ENCODE results near the gene GNG7.
"Not testable (repeated sequence)": the region's sequence is repeated elsewhere in the genome, so short reads cannot be mapped to it uniquely, and the experiment has no call there.

GNG7 gene

DNA sequence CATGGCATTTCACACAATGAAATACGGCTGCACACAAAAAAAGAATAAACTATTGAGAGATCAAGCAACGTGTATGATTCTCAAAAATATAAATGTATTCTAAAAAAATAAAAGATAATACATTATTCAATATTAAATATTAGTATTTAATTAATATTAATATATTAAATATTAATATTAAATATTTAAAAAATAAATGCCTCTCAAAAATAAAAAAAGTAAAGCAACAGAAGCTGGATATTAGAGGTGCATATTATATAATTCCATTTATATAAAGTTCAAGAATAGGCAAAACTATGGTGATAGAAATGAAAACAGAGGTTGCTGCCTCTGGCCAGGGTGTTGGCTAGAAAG is 169.4 kb downstream of the GNG7 start:
- Histone ChIP-seq H2AFZ (ENCODE audit: low read length) (no peak overlapping the region), H3K9me2 (replicated peaks; ENCODE audit: insufficient read depth, low read length) (no peaks in the 10 kb centered on the region), H4K20me1 (ENCODE audit: insufficient read depth, low read length) (no peaks in the 10 kb centered on the region), H3K27ac (ENCODE audit: low read length) (no peak overlapping the region), H3K9ac (ENCODE audit: low read length) (no peak overlapping the region), H3K4me3 (ENCODE audit: low read length) (no peak overlapping the region), H3K4me1 (ENCODE audit: low read length) (peaks cover 6% of the 10 kb centered on the region), H3K9me3 (replicated peaks; ENCODE audit: insufficient read depth, low read length) (no peaks in the 10 kb centered on the region), H3K36me3 (replicated peaks; ENCODE audit: insufficient read depth, low read length) (no peaks in the 10 kb centered on the region), H3K27me3 (replicated peaks; ENCODE audit: insufficient read depth, low read length) (no peaks in the 10 kb centered on the region), H3K4me2 (ENCODE audit: low read depth, low read length) (no peak overlapping the region), H3F3A (ENCODE audit: insufficient read depth, low read length) (no peaks in the 10 kb centered on the region; the same call in 1 of the 2 replicates), H3K79me2 (ENCODE audit: low read length) (no peaks in the 10 kb centered on the region)
- no peak for DNase-seq
- TF ChIP-seq, protein P1, sequence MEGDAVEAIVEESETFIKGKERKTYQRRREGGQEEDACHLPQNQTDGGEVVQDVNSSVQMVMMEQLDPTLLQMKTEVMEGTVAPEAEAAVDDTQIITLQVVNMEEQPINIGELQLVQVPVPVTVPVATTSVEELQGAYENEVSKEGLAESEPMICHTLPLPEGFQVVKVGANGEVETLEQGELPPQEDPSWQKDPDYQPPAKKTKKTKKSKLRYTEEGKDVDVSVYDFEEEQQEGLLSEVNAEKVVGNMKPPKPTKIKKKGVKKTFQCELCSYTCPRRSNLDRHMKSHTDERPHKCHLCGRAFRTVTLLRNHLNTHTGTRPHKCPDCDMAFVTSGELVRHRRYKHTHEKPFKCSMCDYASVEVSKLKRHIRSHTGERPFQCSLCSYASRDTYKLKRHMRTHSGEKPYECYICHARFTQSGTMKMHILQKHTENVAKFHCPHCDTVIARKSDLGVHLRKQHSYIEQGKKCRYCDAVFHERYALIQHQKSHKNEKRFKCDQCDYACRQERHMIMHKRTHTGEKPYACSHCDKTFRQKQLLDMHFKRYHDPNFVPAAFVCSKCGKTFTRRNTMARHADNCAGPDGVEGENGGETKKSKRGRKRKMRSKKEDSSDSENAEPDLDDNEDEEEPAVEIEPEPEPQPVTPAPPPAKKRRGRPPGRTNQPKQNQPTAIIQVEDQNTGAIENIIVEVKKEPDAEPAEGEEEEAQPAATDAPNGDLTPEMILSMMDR (IDR thresholded peaks at IDR 0.05; ENCODE audit: low read length): no peak
- TF ChIP-seq EZH2phosphoT487 (IDR thresholded peaks at IDR 0.05; ENCODE audit: low read length) (no peak), EZH2 (optimal IDR thresholded peaks at IDR 0.05; ENCODE audit: low read depth, low read length) (no peak)

DNA sequence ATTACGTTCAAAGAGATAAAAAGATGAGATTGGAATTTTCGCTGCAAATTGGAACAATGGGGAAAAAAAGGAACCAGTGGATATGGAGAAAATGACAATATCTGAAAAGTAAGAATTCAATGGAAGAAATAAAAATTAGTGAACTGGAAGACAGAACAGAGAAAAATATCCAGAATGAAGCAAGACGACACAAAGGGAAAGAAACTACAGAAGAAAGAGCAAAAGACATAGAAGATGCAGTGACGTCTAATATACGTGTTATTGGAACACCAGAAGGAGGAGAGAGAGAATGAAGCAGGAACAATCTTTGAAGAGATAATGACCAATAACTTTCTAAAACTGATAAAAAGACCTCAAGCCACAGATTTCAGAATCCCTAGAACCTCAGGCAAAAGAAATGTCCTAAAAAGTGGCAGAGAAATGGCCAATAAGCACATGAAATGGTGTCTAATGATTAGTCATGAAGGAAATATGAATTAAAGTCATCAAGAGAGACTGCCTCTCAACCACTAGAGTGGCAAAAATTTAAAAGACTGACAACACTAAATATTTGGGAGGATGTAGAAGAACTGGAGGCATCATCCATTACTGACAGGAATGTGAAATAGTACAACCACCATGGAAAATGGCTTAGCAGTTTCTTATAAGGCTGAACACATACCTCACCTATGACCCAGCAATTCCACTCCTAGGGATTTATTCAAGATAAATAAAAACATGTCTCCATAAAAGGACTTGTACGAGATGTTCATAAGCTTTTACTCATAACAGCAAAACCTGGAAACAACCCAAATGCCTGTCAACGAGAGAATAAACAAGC is 170.0 kb downstream of the GNG7 start:
- TF ChIP-seq EZH2phosphoT487 (IDR thresholded peaks at IDR 0.05; ENCODE audit: low read length): no peak
- TF ChIP-seq EZH2 (optimal IDR thresholded peaks at IDR 0.05; ENCODE audit: low read depth, low read length): no peak
- TF ChIP-seq, protein P1 (IDR thresholded peaks at IDR 0.05; ENCODE audit: low read length): no peak
- Histone ChIP-seq H3K27me3 (replicated peaks; ENCODE audit: insufficient read depth, low read length) (no peaks in the 10 kb centered on the region), H3K9ac (ENCODE audit: low read length) (no peak overlapping the region), H3F3A (ENCODE audit: insufficient read depth, low read length) (no peaks in the 10 kb centered on the region; the same call in 1 of the 2 replicates), H3K4me2 (ENCODE audit: low read depth, low read length) (no peak overlapping the region), H3K79me2 (ENCODE audit: low read length) (no peaks in the 10 kb centered on the region), H3K9me2 (replicated peaks; ENCODE audit: insufficient read depth, low read length) (no peaks in the 10 kb centered on the region), H3K4me1 (ENCODE audit: low read length) (peaks cover 6% of the 10 kb centered on the region), H2AFZ (ENCODE audit: low read length) (no peak overlapping the region), H3K9me3 (replicated peaks; ENCODE audit: insufficient read depth, low read length) (no peaks in the 10 kb centered on the region), H4K20me1 (ENCODE audit: insufficient read depth, low read length) (no peaks in the 10 kb centered on the region), H3K36me3 (replicated peaks; ENCODE audit: insufficient read depth, low read length) (no peaks in the 10 kb centered on the region), H3K27ac (ENCODE audit: low read length) (no peak overlapping the region), H3K4me3 (ENCODE audit: low read length) (no peak overlapping the region)
- no peak for DNase-seq

DNA sequence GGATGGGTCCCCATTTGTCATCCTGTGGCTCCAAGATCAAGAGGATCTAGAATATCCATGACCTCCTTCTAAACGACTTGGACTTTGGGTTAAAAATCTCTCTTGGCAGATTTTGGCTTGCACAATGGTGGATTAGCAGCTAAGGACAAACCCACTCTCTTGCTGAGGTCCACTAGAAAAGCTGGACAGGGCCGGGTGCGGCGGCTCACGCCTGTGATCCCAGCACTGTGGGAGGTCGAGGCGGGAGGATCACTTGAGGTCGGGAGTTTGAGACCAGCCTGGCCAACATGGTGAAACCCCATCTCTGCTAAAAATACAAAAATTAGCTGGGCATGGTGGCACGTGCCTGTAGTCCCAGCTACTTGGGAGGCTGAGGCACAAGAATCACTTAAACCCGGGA is 172.6 kb downstream of the GNG7 start:
- H3K9me2 ChIP-seq (replicated peaks; ENCODE audit: insufficient read depth, low read length); H3K79me2 ChIP-seq (ENCODE audit: low read length); H2AFZ ChIP-seq (ENCODE audit: low read length); H3K27me3 ChIP-seq (replicated peaks; ENCODE audit: insufficient read depth, low read length); H4K20me1 ChIP-seq (ENCODE audit: insufficient read depth, low read length); H3K4me1 ChIP-seq (ENCODE audit: low read length); DNase-seq; H3K4me2 ChIP-seq (ENCODE audit: low read depth, low read length); H3K36me3 ChIP-seq (replicated peaks; ENCODE audit: insufficient read depth, low read length); H3K4me3 ChIP-seq (ENCODE audit: low read length); H3K27ac ChIP-seq (ENCODE audit: low read length); H3K9me3 ChIP-seq (replicated peaks; ENCODE audit: insufficient read depth, low read length); H3K9ac ChIP-seq (ENCODE audit: low read length); H3F3A ChIP-seq (ENCODE audit: insufficient read depth, low read length): not testable (repeated sequence)

DNA sequence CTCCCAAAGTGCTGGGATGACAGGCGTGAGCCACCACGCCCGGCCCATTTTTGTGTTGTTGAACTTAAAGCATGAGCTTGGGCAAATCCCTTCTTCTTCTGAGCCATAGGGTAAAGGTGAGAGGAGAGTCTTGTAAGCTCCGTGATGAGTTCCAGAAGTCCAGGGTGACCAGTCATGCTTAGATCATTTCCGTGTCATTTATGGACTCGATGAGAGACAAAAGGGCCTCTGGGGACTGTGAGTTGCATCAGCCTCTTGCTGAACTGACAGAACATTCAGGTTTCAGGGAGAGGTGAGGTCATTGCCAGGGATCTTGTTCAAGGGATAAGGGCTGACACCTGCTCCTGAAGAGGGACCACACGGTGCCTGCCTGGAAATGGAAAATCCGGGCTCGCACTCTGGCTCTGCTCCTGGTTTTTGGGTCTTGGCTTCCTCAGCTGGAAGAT is 173.0 kb downstream of the GNG7 start:
- Histone ChIP-seq H3K27me3 (replicated peaks; ENCODE audit: insufficient read depth, low read length) (no peaks in the 10 kb centered on the region), H4K20me1 (ENCODE audit: insufficient read depth, low read length) (no peaks in the 10 kb centered on the region), H3K4me1 (ENCODE audit: low read length) (peaks cover 6% of the 10 kb centered on the region), H2AFZ (ENCODE audit: low read length) (no peak overlapping the region), H3K9ac (ENCODE audit: low read length) (no peak overlapping the region), H3K27ac (ENCODE audit: low read length) (no peak overlapping the region), H3K36me3 (replicated peaks; ENCODE audit: insufficient read depth, low read length) (no peaks in the 10 kb centered on the region), H3K4me2 (ENCODE audit: low read depth, low read length) (no peak overlapping the region), H3K79me2 (ENCODE audit: low read length) (no peaks in the 10 kb centered on the region), H3K4me3 (ENCODE audit: low read length) (no peak overlapping the region), H3F3A (ENCODE audit: insufficient read depth, low read length) (peaks cover 4% of the 10 kb centered on the region; the same call in 1 of the 2 replicates), H3K9me2 (replicated peaks; ENCODE audit: insufficient read depth, low read length) (no peaks in the 10 kb centered on the region), H3K9me3 (replicated peaks; ENCODE audit: insufficient read depth, low read length) (no peaks in the 10 kb centered on the region)
- TF ChIP-seq EZH2 (optimal IDR thresholded peaks at IDR 0.05; ENCODE audit: low read depth, low read length) (no peak), EZH2phosphoT487 (IDR thresholded peaks at IDR 0.05; ENCODE audit: low read length) (no peak)
- TF ChIP-seq, protein P1 (IDR thresholded peaks at IDR 0.05; ENCODE audit: low read length): no peak
- DNase-seq: no peak

All from MM.1S (cell line).